Measurements from ENCODE around the gene TRAPPC2. TPM values are rescaled to one million over a fixed set of nuclear protein-coding genes. Genes with fewer than 3 reads are reported as not detected.

The TRAPPC2 gene
- total and polyA plus RNA-seq, 2 of the 4 experiments (the other 2 are of a cell fraction), result 11.3 to 13.8 TPM

DNA sequence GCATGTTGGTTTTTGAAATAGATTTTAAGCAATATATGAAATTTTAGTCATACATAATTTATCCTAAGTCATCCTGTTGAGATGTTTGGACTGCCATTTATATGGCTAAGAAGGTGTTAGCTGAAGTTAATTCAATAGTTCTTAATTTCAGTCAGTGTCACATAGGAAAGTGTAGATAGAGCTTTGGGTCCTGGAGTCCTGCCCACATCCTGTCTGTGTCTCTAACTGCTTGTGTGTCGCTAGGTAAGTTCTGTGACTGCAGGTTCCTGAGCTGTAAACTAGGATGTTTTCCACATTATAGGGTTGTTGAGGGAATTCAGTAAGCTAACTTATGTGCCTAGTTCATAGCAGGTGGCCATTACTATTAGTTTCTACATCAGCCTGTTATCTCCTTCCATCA is 20.8 kb upstream of the TRAPPC2 start:
- no CpG with 5 or more reads among the region's 1 CpG for WGBS, 2 experiments (ENCODE audit: extremely low coverage in 2 of 2, insufficient read length in 1 of 2)
- Histone ChIP-seq H4K5ac (ENCODE audit: low read depth, low read length) (no peak overlapping the region), H3K18ac (ENCODE audit: low read depth, low read length) (no peak overlapping the region), H3K36me3 (ENCODE audit: control insufficient read depth, insufficient read depth, low read length) (peaks cover 9% of the 10 kb centered on the region), H3K56ac (ENCODE audit: extremely low read depth, insufficient read depth, low read length) (no peak overlapping the region), H3K27ac (ENCODE audit: insufficient read depth, low read length) (no peak overlapping the region), H2BK120ac (ENCODE audit: low read depth, low read length) (no peak overlapping the region), H3K4ac (ENCODE audit: low read depth, low read length) (no peak overlapping the region), H3K27me3 (ENCODE audit: control insufficient read depth, insufficient read depth, low read length) (no peaks in the 10 kb centered on the region), H2AK9ac (replicated peaks; ENCODE audit: low read depth, low read length, poor library complexity) (no peak overlapping the region), H4K8ac (ENCODE audit: low read depth in 2 of 2, low read length in 2 of 2) (no peak overlapping the region), H3K4me2 (ENCODE audit: low read depth, low read length) (no peak overlapping the region), H3K79me1 (ENCODE audit: low read depth in 1 of 2, low read length in 2 of 2) (no peaks in the 10 kb centered on the region), H2AK5ac (ENCODE audit: low read depth, low read length) (no peak overlapping the region), H2BK20ac (ENCODE audit: low read depth, low read length) (no peak overlapping the region), H3K14ac (replicated peaks; ENCODE audit: low read depth, low read length) (no peak overlapping the region), H4K20me1 (ENCODE audit: insufficient read depth, low read length) (no peaks in the 10 kb centered on the region), H3K4me1 (ENCODE audit: control insufficient read depth, insufficient read depth, low read length) (no peaks in the 10 kb centered on the region), H3K9ac (ENCODE audit: low read depth, low read length) (no peak overlapping the region), H4K91ac (ENCODE audit: insufficient read depth, low read depth, low read length) (no peak overlapping the region), H3K9me1 (ENCODE audit: insufficient read depth, low read length) (no peaks in the 10 kb centered on the region), H3K9me3 (ENCODE audit: control insufficient read depth, insufficient read depth, low read length) (no peaks in the 10 kb centered on the region), H2AFZ (replicated peaks; ENCODE audit: low read length, poor library complexity) (no peak overlapping the region), H3K4me3 (ENCODE audit: insufficient read depth, low read depth, low read length) (no peak overlapping the region), H2BK15ac (ENCODE audit: low read depth, low read length) (no peak overlapping the region), H3K23ac (ENCODE audit: low read depth, low read length) (no peak overlapping the region), H2BK5ac (ENCODE audit: low read depth, low read length, poor library complexity, severe bottlenecking) (no peak overlapping the region)
- CTCF ChIA-PET, result interaction anchor here (0.6 to 1.4 kb wide), 3 partner anchors 8 to 18 kb away, joined by 4 to 6 read pairs (median 6); no protein-coding TSS in a partner anchor
- intact Hi-C loops (cut with micrococcal nuclease), result no loop called here
- dilution Hi-C loops (cut with HindIII; ENCODE audit: low sequenced_read_pairs, unreplicated experiment), result no loop called here
- no peak for DNase-seq
- POLR2A ChIA-PET (ENCODE audit: unreplicated experiment), result no interaction called here
- no TSS peak for BruUV-seq (replicated peaks)
- no peak for ATAC-seq (ENCODE audit: low read depth)
- in situ Hi-C loops (cut with MboI; ENCODE audit: low sequenced_read_pairs), result no loop called here
- TF ChIP-seq RAD21 (IDR thresholded peaks at IDR 0.05; ENCODE audit: low read length) (no peak), MAFK (IDR thresholded peaks at IDR 0.05; ENCODE audit: low read depth, low read length) (no peak), RCOR1 (IDR thresholded peaks at IDR 0.05; ENCODE audit: insufficient replicate concordance, low read length) (no peak), CHD1 (IDR thresholded peaks at IDR 0.05; ENCODE audit: low read depth, low read length) (no peak), RFX5 (IDR thresholded peaks at IDR 0.05; ENCODE audit: low read depth, low read length) (no peak), MXI1 (IDR thresholded peaks at IDR 0.05; ENCODE audit: borderline replicate concordance, low read depth, low read length) (no peak), MAZ (IDR thresholded peaks at IDR 0.05; ENCODE audit: borderline replicate concordance, low read depth, low read length) (no peak), CEBPB (IDR thresholded peaks at IDR 0.05; ENCODE audit: low read depth, low read length) (no peak), SMC3 (IDR thresholded peaks at IDR 0.05; ENCODE audit: low read depth, low read length) (no peak), NFE2L2 (IDR thresholded peaks at IDR 0.05; ENCODE audit: low read depth, low read length) (no peak), POLR2A (IDR thresholded peaks at IDR 0.05; ENCODE audit: low read depth, low read length) (no peak), FOS (IDR thresholded peaks at IDR 0.05; ENCODE audit: low read depth, low read length) (no peak), BHLHE40 (IDR thresholded peaks at IDR 0.05; ENCODE audit: low read depth, low read length) (no peak)
- TF ChIP-seq, protein P1, sequence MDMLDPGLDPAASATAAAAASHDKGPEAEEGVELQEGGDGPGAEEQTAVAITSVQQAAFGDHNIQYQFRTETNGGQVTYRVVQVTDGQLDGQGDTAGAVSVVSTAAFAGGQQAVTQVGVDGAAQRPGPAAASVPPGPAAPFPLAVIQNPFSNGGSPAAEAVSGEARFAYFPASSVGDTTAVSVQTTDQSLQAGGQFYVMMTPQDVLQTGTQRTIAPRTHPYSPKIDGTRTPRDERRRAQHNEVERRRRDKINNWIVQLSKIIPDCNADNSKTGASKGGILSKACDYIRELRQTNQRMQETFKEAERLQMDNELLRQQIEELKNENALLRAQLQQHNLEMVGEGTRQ (IDR thresholded peaks at IDR 0.05; ENCODE audit: low read depth, low read length), result no peak
- TF ChIP-seq, protein P2, sequence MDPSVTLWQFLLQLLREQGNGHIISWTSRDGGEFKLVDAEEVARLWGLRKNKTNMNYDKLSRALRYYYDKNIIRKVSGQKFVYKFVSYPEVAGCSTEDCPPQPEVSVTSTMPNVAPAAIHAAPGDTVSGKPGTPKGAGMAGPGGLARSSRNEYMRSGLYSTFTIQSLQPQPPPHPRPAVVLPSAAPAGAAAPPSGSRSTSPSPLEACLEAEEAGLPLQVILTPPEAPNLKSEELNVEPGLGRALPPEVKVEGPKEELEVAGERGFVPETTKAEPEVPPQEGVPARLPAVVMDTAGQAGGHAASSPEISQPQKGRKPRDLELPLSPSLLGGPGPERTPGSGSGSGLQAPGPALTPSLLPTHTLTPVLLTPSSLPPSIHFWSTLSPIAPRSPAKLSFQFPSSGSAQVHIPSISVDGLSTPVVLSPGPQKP (IDR thresholded peaks at IDR 0.05; ENCODE audit: borderline replicate concordance, low read depth, low read length), result no peak
- TF ChIP-seq, protein P3, sequence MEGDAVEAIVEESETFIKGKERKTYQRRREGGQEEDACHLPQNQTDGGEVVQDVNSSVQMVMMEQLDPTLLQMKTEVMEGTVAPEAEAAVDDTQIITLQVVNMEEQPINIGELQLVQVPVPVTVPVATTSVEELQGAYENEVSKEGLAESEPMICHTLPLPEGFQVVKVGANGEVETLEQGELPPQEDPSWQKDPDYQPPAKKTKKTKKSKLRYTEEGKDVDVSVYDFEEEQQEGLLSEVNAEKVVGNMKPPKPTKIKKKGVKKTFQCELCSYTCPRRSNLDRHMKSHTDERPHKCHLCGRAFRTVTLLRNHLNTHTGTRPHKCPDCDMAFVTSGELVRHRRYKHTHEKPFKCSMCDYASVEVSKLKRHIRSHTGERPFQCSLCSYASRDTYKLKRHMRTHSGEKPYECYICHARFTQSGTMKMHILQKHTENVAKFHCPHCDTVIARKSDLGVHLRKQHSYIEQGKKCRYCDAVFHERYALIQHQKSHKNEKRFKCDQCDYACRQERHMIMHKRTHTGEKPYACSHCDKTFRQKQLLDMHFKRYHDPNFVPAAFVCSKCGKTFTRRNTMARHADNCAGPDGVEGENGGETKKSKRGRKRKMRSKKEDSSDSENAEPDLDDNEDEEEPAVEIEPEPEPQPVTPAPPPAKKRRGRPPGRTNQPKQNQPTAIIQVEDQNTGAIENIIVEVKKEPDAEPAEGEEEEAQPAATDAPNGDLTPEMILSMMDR (conservative IDR thresholded peaks at IDR 0.05; ENCODE audit: low read depth, low read length), result no peak
